Measurements from ENCODE around the gene MITF. TPM values are rescaled to one million over a fixed set of nuclear protein-coding genes. Genes with fewer than 3 reads are reported as not detected.

Gene MITF
- total RNA-seq, 1 donor from 2014 or later = 69.4 TPM

GRCh38 chr3:69856965-69857705 lies 117.9 kb downstream of the MITF start:
- ATAC-seq (peak; percentile 56), DNase-seq (no peak)

GRCh38 chr3:69861556-69861955 lies 122.3 kb downstream of the MITF start:
- ATAC-seq = no peak

More at GRCh38 chr3:69856965-69857705, 117.9 kb downstream of the MITF start:
- intact Hi-C loops (cut with micrococcal nuclease) = loop anchor here (5.0 kb wide), 1 partner anchor 165 kb away; no protein-coding TSS in a partner anchor

DNA sequence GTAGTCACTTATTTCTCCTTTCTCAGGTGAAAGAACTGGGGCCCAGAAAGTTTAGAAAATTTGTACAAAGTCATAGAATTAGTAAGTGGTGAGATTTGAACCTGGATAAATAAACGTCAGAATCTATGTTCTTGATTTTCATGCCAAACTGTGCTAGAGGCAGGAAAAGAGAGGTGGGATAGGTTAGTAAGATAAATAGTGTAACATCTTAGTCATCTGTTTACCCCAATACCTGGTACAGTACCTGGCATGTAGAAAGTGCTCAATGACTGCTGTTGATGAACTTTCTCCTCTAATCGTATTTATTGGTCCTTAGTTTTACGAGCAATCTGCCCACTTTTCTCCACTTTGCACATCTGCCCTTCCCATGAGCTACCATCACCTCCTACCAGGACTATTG lies 124.9 kb downstream of the MITF start:
- no peak for DNase-seq
- no peak for ATAC-seq
- intact Hi-C loops (cut with micrococcal nuclease) = no loop called here

More at GRCh38 chr3:69861556-69861955, 122.3 kb downstream of the MITF start:
- intact Hi-C loops (cut with micrococcal nuclease) = no loop called here
- DNase-seq = no peak

DNA sequence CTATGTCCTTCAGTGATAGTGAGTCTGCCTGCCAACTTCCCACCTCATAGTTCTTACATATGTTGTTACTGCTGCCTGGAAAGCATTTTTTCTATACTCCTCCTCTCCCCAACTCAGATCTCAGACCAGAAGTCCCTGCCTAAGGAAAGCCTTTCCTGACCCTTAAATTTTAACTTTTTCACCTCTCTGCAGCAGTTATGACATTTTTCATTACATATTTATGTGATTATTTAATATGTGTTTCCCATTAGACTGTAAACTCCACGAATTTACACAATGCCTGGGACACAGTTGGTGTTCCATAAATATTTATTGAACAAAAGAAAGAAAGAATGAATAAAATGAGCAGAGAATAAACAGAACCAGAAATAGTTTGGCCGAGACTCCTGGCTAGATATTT lies 125.5 kb downstream of the MITF start:
- intact Hi-C loops (cut with micrococcal nuclease) = no loop called here

DNA sequence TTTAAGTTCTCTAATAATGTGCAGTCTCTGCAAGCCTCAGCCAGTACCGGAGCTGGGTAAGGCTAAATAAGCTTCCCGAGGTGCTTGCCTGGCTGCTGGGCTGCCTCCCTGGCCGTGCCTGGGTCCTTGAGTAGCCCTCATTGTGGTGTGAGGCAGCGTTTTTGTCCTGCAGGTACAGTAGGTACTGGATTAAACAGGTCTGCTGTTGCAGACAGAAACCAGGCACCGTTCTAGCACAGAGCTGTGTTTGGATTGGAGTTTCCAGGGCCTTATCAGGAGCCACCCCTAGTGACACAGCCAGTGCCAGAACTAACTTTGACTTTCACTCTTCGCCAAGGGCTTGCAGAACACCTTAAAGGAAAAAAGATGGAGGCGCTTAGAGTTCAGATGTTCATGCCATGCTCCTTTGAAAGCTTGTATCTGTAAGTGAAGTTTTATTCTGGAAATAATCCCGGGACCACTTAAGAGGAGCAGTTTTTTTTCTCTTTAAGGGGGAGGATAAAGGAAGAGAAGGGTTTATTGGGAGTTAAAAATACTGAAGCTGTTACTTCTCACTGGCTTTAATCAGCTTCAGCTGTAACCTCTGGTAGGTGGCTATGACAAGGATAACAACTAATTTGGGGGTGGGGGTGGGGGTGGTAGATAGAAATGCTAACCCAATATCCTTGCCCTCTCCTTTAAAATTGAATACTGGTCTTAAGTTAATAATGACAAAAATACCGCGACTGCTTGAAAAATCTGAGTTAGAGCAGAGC lies 126.8 kb downstream of the MITF start:
- ATAC-seq (peak; percentile 98), DNase-seq (peak; percentile 72)
- intact Hi-C loops (cut with micrococcal nuclease) = no loop called here

More for the DNA sequence above, 125.5 kb downstream of the MITF start:
- DNase-seq (no peak), ATAC-seq (no peak)

DNA sequence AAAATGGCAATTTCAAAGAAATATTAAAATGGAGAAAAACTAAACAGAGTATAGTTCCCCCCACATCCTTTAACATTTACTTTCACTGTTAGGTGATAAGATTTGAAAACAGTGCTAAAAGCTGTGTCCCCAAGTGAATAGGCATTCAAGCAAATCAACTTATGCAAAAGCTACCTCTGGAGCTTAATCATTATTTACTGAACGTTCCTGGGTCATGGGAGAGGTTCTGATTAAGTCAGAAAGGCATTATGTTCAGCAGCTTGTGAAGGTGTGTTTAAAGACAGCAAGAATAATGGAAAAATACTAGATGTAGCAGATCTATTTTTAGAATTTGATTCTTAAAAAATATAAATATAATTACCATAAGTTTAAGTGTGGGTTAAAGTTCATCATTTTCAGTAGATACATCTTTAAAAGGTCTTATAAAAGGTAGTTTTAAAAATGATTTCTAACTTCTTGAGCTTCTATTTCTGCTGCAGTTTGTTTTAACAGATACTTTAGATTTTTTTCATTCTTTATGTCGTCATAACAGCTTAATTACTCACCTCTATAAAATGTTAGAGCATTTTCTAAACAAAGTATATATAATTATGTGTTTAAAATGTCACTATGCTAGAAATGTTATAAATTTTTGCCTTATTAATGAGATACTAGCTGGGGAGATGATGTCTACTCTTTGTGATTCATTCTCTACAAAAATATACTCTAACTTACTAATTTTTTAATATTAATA lies 127.9 kb downstream of the MITF start:
- intact Hi-C loops (cut with micrococcal nuclease) = no loop called here
- ATAC-seq (no peak), DNase-seq (no peak)

GRCh38 chr3:69867941-69868505 lies 128.8 kb downstream of the MITF start:
- intact Hi-C loops (cut with micrococcal nuclease) = no loop called here
- ATAC-seq (no peak), DNase-seq (no peak)

DNA sequence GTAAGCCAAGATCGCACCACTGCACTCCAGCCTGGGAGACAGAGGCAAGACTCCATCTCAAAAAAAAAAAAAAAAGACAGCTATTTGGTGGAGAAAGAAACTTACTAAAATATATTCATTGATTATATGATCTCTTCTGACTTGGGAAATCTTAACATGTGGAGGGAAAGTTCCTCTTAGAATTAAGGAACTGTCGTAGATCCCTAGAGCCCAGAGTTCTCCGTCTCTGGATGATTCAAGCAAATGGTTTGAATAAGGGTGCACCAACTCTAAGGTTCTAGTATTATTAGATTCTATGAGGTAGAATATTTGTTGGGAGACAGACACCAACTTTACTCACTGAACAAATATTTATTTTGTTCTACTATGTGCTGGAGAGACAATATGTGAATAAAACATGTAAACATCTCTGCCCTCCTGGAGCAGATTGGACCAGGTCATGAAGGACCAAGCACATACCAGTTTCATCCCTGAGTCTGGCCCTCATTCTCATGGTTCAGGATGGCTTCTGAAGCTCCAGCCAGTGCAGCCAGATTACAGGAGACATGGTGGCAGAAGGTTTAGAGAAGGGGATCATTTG lies 129.7 kb downstream of the MITF start:
- intact Hi-C loops (cut with micrococcal nuclease) = no loop called here
- no peak for ATAC-seq
- DNase-seq = no peak

DNA sequence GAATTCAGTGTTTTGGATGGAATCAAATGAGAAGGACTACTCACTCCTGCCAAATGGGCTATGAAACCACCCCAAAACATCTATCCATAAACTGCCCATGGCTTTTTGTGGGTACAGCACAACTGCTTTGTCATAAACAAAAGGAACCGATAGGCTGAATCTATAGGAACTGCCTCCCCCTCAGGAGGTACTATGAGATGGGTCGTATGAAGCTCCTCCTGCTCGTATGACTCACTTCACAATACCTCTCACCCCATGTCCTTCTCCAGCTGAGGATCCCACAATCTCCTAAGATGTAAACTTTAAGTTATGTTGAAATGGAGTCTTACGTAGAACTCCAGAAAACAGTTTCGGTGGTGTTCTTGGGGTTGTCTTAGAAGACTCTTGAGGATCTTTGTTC lies 130.4 kb downstream of the MITF start:
- intact Hi-C loops (cut with micrococcal nuclease) = no loop called here
- no peak for ATAC-seq
- no peak for DNase-seq

GRCh38 chr3:69871251-69871650 lies 132.0 kb downstream of the MITF start:
- ATAC-seq (no peak), DNase-seq (no peak)
- intact Hi-C loops (cut with micrococcal nuclease) = no loop called here

DNA sequence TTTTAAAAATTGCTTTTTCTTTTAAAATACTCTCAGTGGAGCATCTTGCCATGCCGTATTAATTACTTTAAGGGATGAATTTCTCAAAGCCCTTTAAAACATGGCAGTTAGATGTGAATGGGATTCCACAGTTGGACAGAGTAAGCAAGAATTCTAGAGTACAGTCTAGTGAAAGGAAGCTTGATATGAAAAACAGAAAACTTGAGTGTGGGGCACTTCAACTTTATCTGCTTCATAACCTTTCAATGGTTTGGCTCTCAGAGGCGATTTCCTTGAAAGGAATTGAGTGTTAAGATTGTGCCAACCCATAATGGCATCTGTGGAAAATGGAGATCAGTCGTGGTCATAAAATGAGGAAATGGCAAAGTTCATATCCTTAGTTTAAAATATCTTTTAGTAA lies 132.6 kb downstream of the MITF start:
- intact Hi-C loops (cut with micrococcal nuclease) = no loop called here
- DNase-seq = no peak
- ATAC-seq = peak; percentile 57

- peak; percentile 86 for ATAC-seq
- DNase-seq = no peak
- intact Hi-C loops (cut with micrococcal nuclease) = no loop called here
These were observed 133.6 kb downstream of the MITF start for GRCh38 chr3:69872783-69873378.

- DNase-seq (no peak), ATAC-seq (no peak)
- intact Hi-C loops (cut with micrococcal nuclease) = no loop called here
These were observed 136.8 kb downstream of the MITF start for GRCh38 chr3:69876073-69876472.

DNA sequence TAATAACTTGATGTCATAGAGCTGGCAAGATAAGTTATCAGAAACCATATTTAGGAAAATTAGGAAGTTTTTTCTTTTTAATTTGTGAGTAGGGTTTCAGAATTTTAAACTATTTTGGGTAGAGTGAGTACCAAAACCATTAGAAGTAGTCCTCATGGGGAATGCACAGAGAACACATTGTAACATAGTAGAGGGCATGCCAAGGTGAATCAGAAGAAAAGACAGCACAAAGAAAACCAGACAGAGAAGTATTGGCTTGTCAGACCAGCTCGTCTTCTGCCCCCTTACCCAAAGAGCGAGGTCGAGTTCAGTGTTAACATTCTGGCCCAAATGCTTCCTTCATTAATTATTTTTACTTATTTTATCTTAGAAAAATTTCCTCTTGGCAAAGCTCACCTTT lies 139.0 kb downstream of the MITF start:
- ATAC-seq = peak; percentile 51
- intact Hi-C loops (cut with micrococcal nuclease) = no loop called here

DNA sequence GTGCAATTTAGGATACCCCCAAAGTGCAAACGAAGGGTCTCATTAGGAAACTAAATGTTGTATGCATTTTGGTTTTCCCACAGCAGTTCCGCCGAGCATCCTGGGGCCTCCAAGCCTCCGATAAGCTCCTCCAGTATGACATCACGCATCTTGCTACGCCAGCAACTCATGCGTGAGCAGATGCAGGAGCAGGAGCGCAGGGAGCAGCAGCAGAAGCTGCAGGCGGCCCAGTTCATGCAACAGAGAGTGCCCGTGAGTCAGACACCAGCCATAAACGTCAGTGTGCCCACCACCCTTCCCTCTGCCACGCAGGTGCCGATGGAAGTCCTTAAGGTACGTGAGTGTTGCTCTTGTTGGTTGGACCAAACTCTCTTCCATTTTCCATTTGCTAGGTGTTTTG lies 139.8 kb downstream of the MITF start:
- DNase-seq (no peak), ATAC-seq (no peak)
- intact Hi-C loops (cut with micrococcal nuclease) = no loop called here

More for the DNA sequence above, 139.0 kb downstream of the MITF start:
- DNase-seq = no peak

- ATAC-seq = no peak
- intact Hi-C loops (cut with micrococcal nuclease) = no loop called here
These were observed 140.9 kb downstream of the MITF start for GRCh38 chr3:69880069-69880640.

DNA sequence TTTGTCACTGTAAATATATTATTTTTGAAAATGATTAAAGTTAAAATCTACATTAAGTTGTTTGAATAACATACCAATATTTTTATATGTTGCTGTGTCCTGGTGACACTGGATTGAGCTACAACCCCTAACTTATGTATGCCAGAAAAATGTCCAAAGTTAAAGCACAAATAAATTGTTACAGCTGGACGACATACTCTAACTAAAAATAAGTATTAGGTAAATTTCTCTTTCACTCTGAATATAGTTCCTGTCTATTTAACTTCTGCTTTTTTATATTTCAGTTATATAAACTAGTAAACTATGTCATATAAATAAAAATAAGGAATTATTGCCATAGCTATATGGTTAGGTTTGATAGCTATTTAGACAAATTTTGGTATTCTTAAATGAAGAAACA lies 141.8 kb downstream of the MITF start:
- ATAC-seq (no peak), DNase-seq (no peak)
- intact Hi-C loops (cut with micrococcal nuclease) = no loop called here

More at GRCh38 chr3:69880069-69880640, 140.9 kb downstream of the MITF start:
- no peak for DNase-seq

DNA sequence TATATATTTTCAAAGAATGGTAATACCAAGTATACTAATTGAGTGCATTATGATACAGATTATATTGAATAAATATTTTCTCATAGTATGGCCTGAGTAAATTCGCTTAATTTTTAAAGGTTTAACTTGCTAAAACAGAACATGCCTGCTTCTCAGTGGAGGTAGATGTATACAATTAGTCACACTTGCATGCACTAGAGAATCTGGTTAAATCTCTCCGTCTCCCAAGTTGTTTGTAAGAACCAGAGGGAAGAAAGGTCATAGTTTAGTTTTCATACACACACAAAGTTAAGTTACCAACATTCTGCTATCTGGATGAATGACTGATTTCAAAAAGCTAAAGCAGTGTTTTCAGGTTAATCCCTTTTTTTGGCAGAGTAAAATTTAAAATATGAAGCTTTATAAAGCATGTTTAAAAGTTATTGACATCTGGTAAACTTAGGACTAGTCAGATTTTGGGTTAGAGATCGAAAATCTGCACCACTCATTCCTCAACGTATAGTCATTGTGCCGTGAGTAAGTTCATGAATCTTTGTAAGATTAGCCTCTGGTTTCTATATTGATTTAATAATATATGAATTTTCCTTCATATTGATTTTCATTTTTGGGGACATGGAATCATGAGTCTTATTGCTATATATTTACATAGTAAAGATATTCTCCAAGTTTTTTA lies 142.6 kb downstream of the MITF start:
- DNase-seq (no peak), ATAC-seq (no peak)
- intact Hi-C loops (cut with micrococcal nuclease) = no loop called here
